ENCODE results near the gene COX10.
"Not testable (repeated sequence)": the region's sequence is repeated elsewhere in the genome, so short reads cannot be mapped to it uniquely, and the experiment has no call there.

COX10 gene

DNA sequence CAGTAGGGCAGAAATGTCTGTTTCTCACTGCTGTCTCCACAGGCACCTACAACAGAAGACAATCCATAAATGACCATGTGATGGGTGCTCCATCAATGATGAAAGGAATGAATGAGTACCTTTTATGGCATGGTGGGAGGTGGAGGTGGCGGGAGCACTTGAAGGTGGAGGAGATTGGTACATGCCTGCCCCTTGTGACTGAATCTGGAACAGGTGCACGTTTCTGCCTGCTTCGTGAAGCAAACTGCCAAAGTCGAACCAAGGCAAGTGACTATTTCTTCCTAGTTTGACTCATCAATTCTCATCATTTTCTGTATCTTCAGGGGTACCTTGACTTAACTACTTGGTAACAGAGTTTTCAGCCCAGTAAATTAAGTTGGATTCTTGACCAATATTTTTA, 141.9 kb downstream of the COX10 start:
- DNase-seq = no peak

DNA sequence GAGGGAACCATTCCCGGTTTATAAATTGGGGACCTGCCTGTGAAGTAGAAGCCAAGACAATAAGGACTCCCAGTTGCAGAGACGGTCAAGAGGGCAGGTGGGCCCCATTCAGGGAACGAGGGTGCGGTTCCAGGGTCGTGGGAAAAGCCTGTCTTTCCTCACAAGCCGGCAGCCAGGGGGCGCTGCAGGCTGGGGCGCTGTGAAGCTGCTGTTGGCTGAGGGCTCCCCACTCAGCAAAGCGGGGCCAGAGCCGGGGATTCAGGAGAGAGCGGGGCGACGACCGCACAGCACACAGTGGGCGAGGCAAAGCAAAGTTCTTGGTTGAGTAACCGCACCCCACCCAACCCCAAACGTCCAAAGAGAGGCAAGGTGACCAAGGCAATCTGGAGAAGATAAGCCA, 142.5 kb downstream of the COX10 start:
- no peak for DNase-seq

DNA sequence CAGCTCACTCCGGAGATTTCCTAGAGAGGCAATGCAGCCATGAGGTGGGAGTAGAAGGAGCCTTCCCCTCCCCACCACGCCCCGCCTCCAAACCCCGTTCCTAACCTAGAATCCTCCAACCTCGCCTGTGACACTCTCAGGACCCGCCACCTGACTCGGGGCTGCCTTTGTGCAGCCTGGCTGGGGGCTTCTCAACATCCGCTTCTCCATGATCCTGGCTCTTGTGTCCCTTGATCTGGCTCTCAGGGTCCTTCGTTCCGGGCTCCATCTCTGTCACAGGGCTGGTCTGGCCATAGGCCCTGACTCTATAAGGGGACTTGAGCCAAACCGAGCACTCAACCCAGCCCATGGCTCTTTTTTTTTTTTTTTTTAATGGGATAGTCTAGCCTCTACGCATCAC, 143.1 kb downstream of the COX10 start:
- no peak for DNase-seq

DNA sequence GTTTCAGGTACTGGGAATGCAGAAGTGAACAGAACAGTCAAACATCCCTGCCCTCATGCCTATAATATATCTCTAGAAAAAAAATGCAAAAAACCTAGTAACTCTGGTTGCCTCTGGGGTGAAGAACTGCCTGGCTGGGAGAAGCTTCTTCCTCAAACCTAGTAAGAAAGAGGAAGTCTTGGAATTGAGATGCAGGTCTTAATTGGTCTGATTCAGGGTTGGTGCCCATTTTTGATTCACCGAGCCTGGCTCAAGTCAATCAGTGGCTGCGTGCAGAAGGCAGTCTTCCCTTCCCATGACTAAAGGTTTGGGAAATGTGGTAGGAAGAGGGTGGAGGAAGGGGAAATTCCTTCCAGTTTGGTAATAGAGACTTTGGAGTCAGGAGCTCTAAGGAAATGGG, 145.0 kb downstream of the COX10 start:
- peak; percentile 10 to 45 for DNase-seq

DNA sequence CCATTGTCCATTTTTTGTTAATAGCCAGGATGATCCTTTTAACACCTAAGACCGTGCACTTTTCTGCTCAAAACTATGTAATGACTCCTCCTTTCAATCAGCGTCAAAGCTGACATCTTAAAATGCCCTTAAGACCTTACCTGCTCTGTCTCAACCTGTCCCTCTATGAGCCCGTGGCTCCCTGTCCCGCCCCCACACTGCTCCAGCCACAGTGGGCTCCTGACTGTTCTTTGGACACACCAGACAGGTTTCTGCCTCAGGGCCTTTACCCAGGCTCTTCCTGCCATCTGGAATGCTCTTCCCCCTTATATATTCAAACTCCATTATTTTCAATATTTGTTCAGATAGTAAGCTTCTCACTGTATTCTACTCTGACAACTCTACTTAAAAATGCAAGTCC, 153.3 kb downstream of the COX10 start:
- DNase-seq = no peak

DNA sequence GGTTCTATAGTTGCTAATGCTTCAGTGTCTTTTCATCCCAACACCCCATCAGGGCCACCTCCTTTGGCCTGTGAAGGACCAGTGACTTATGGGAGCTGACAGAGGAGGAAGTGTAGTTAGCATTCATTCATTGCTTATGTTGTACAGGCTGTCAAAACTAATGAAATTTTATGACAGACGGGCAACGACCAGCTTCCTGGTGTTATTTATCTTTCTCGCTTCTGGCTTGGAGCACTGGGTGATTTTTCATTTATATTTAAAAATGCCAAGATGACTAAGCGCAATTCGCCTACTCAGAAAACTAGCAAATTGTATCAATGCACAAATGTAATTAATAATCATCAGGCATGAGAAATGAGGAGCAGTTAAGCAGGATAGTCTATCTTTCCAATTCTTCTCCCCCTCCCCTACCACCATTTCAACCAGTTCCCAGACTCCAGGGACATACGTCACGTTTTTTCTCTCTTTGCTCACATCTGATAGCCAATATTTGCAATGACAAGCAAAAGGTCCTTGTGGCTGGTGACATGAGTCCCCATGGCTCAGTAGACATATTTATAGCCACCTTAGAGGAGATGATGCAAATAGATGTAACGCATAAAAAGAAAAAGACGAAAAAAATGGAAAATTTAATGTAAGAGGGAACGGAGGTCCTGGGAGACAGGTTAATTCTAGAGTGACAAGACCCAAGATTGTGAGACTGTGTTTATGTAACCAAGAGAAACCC, 156.1 kb downstream of the COX10 start:
- DNase-seq = no peak

DNA sequence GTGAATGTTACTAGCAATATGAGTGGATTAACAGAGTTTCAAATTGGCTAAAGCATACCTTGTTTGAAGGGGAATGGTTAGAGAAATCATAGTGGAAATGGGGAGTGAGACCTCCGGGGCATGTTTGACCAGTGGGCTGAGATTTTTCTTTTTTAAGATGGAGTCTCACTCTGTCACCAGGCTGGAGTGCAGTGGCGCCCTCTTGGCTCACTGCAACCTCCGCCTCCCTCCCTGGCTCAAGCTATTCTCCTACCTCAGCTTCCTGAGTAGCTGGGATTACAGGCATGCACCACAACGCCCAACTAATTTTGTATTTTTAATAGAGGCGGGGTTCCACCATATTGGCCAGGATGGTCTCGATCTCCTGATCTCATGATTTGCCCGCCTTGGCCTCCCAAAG, 157.7 kb downstream of the COX10 start:
- DNase-seq = no peak

DNA sequence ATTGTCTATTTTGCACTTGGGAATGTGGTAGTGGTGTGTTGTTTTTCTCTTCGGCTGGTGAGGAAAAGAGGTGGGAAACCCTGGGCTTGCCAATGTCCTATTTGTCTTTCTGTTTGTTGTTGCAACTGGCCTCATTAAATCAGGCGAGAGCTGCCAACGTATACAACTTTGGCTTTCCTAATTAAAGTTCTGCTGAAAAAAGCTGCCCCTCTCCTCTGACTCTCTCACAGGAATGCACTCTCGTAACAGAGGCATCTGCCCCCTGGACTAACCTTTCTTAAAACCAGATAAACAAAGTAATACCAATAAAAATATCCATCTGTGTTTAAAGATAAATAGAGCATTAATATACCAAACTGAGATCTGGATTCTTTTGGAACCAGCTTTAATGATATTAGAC, 159.6 kb downstream of the COX10 start:
- no peak for DNase-seq

DNA sequence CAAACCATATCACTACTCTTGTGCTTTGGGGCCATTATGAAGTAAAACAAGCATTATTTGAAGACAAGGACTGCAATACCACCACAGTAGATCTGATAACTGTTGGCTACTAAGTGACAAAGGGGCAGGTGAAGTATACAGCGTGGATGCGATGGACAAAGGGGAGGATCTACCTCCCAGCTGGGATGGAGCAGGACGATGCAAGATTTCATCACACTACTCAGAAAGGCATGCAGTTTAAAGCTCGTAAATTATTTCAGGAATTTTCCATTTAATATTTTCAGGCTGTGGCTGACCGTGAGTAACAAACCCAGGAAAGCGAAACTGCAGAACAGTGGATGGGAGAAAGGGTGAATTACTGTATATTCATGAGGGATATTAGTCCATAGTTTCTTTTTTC, 161.9 kb downstream of the COX10 start:
- DNase-seq = not testable (repeated sequence)

DNA sequence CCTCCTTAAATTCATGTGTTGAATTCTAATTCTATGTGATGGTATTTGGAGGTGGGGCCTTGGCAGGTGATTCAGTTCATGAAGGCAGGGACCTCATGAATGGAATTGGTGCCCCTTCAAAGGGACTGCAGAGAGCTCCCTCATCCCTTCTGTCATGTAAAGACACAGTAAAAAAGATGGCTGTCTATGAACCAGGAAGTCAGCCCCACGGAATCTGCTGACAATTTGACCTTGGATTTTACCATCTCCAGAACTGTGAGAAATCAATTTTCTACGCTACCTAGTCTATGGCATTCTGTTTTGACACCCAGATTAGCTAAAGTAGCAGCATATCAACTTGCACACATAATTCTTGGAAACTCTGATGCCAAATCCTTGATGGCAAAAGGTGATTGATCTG, 165.7 kb downstream of the COX10 start:
- DNase-seq = not testable (repeated sequence)

DNA sequence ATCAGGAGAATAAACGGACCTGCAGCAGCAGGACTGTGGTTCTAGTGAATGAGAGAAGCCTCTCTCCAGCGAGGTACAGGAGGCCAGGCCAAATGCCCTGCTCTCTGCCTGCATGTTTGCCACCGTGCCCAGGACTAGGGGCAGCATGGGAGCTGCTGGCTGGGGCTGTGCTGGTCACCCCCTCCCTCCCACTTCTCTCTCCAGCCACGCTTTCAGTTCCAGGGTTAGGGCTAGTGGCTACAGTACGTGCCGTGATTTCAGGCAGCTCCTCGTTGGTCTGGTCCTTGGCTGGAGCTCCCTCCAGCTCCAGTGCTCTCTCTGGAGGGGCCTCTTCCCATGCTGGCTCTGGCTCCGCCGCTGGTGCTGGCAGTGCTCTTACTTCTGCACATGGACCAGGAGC, 166.7 kb downstream of the COX10 start:
- not testable (repeated sequence) for DNase-seq

DNA sequence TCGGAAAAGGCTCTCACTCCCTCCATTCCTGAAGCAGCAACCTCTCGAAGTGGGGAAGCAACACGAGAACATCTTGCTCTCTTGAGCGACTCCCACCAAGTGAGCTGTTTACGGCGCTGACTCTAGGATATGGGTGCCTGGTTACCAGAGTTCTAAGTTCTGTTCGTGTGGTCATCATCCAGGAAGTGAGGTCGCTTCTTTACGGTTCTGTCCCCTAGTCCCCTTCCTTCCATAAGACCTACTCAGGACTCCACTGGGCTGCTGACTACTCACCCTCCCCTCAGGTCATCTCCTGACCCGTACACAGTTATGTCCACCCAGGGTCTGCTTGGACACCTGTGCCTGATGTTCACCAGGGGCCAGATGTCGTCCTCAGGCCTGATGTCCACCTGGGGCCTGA, 167.5 kb downstream of the COX10 start, which contains the start of gene CDRT15:
Gene CDRT15, minus strand, starts transcription at position 101 of the 400 bp plus-strand sequence. Its CDS starts 29 bp downstream, at position 72.
- not testable (repeated sequence) for DNase-seq

DNA sequence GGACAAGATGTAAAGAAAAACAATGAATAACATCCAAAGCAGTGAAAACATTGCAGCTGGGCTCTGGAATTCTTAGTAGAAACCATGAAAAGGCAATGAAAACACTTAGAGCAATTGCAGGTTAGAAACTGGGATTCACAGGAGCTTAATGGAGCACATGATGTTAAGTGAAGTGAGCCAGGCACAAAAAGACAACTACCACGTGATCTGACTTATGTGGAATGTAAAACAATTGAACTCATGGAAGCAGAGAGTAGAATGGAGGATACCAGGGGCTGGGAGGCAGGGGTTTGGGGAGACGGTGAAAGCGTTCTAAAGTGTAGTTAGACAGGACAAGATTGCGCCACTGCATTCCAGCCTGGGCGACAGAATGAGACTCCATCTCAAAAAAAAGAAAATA, 170.0 kb downstream of the COX10 start:
- DNase-seq = not testable (repeated sequence)

DNA sequence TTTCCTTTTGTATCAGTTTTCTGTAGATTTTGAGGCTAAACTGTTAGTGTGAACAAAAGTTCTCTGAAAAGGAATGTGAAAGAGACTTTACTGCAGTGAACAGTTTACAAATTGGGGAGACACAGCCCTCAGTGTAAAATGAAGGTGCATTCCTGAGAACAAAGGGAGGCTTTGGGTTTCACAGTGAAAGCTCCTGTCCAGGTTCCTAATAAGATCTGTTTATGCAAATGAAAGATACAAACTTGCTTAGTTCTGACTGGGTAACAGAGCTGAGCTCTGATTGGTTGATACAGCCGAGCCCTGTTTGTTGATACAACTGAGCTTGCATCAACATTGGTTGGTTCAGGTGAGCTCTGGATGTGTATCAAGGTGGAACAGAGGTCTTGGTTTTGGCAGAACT, 175.7 kb downstream of the COX10 start:
- DNase-seq = no peak

DNA sequence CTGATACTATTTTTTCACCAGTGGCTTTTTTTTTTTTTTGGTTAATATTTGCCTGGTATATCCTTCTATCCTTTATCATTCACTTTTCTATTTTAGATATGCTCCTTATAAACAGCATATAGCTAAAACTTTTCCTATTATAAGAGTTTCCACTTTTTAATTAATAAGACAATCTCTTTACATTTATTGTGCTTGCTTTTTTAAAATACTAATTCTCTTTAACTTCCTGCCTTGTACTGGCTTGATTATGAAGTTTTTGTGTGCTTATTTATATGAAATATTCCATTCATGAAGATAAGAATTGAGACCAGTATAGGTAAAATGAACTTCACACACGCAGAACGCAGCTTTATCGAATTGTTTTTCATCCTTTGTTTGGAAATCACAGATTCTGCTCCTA, 176.3 kb downstream of the COX10 start:
- no peak for DNase-seq
